SW 1271 (cell line): Measurements from ENCODE around the gene RHBDF2.
"Not testable (repeated sequence)": the region's sequence is repeated elsewhere in the genome, so short reads cannot be mapped to it uniquely, and the experiment has no call there.

Experiments used
- DNase-seq, 2 experiments: peaks; one replicate each; lab custom pipeline; 2025; lab: John Stamatoyannopoulos, UW

The RHBDF2 gene

GRCh38 chr17:76538281-76538931 is 37.2 kb upstream of the RHBDF2 start:
- DNase-seq, result no peak

DNA sequence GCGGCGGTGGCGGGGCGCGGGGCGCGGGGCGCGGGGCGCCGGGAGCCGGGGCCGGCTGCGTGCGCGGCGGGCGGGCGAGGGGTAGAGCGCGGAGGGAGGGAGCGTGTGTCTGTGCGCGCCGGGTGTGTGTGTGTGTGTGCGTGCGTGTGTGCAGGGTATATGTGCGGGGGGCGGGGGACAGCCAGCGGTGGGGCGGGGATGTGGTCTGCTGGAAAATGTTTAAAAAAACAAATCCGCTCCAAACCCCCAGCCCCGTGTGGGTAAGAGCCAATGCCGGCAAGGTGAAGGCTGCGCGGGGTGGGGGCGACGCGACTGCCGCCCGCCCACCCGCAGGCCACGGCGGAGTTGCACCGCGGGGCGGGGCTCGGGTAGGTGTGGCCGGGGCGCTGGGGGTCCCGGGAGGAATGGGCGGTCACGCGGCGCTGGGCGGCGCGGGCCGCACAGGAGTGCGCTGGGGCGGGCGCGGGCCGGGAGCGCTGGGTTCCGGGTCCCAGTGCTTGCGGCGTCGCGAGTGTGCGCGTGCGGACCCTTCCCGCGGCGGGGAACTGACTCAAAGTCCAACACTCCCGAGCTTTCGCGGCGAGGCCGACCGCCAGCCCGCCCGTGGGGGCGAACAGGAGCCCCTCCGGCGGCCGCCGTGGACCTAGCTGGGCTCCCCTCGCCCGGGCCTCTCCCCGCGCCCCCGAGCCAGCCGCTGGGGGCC is 36.5 kb upstream of the RHBDF2 start, which contains the start of gene CYGB:
Gene CYGB (minus strand): TSS at position 132 of the 703 bp plus-strand sequence. CDS start 167 bp downstream, outside the sequence.
- DNase-seq, result no peak

GRCh38 chr17:76537288-76537577 is 36.0 kb upstream of the RHBDF2 start:
- no peak for DNase-seq

DNA sequence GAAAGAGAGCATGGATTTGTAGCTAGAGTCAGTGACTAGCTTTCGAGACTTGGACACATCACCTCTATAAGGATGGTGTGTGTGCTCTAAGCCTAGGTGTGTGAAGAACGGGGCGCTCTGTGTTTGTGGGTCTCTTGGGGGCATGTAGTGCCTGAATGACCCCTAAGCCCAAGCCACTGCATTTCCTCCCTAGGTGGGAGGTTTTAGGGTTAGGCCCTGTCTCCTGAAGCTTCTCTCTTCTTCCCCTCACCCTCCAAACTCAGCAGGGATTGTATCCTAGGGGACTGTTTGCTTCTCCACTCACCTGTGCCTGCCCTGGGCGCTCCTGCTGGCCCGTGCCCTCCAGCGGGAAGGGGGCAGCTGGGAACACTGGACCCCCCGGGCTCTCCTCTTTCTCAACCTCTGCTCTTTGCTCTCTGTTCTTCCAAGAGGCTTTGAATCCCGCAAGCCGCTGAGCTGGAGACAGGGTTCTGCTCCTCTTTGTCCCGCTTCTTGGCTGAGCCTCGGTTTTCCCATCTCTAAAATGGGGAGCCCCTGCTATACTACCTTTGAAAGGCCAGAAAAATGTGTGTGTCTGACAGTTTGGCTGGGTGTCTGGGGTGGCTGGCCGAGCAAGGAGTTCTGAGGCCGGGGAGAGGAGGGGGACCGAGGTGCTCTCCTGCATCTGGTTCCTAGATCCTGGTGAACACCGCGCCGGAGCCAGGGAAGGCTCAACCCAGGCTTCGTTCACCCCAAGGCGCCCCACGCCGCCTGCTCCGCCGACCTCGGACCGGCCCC is 35.5 kb upstream of the RHBDF2 start:
- no peak for DNase-seq

- DNase-seq, result no peak
Measured at GRCh38 chr17:76535788-76536510, 34.7 kb upstream of the RHBDF2 start.

DNA sequence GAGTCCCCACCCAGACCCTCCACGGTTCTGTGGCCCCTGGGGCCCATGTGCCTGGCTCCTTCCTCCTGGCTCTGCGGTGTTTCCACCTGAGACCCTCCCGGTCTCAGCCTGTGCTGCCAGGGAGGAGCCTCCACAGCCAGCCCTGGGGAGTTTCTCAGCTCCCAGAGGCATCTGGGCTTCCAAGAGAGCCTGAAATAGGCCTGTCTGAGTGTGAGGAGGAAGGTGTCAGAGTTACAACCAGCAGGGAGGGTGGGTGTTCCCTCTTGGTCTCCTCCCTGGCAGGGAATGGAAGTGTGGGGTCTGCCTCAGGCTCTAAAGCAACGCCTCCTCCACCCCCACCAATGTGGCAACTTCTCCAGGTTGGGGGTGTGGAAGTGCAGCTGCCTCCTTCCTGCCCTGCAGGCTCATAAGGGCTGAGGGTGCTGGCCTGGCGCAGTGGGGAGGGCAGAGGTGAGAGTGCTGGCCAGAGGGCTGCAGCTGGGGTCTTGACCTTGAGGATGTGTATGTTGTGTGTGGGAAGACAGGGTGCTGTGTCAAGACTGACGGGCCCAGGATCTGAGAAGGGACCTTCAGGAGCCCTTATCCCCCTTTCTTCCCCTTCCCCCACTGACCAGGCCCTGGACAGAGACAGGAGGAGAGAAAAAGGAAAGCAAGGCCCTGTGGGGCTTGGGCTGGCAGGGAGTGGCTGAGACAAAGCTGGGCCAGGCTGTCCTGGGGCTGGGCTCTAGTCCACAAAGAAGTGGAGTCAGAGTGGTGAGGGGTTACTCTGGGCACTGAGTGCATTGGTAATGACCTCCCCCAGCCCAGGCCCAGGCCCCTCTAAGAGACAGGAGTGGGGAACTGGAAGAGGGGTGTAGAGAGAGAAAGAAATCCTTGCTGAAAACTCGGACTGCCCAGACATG is 33.9 kb upstream of the RHBDF2 start:
- DNase-seq, result no peak

GRCh38 chr17:76533640-76534359 is 32.6 kb upstream of the RHBDF2 start:
- not testable (repeated sequence) for DNase-seq

- DNase-seq, result no peak
Measured at GRCh38 chr17:76532072-76532651, 30.9 kb upstream of the RHBDF2 start.

- DNase-seq, result no peak
Measured at GRCh38 chr17:76531486-76532038, 30.3 kb upstream of the RHBDF2 start.

GRCh38 chr17:76530811-76531485 is 29.7 kb upstream of the RHBDF2 start:
- no peak for DNase-seq

- no peak for DNase-seq
Measured at GRCh38 chr17:76530095-76530723, 29.0 kb upstream of the RHBDF2 start.

DNA sequence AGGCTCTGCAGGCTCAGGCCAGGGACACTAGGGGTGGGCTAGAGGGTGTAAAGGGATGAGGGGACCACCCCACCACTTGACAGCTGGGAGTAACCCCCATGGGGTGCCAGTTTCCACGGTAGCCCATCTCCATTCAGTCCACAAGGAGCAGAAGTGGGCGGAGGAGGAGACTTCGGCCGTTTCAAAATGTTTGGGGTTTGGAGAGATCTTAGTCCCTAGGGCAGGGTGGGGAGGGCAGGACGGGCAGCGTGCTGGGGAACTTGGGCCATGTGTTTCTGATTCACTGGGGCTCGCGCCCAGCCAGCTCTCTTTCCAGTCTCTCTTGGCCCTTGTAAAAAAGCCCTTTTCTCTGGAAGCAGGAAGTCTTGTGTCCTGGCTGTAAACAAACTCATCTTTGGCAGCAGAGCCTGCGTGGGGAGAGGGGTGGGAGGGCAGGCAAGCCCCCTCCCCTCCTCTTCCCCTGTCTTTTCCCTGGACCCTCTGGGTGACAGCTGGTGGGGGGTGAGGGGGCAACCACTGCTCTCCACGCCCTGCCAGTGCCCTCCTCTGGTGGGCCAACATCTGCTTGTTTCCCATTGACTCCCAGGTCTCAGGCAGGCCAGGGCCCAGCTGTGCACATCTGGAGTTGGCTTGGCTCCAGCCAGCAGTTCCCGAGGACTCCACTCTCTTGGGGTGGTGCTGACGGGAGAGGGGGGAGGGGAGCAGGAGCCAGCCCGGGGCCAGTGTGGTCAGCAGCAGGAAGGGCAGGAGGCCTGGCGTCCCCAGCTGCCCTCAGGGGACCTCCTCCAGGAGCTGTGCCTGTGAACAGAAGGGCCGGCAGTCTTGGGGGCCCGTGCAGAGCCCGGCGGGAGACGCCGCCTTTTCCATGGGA is 28.2 kb upstream of the RHBDF2 start:
- DNase-seq, result no peak

GRCh38 chr17:76528528-76529223 is 27.5 kb upstream of the RHBDF2 start:
- no peak for DNase-seq

DNA sequence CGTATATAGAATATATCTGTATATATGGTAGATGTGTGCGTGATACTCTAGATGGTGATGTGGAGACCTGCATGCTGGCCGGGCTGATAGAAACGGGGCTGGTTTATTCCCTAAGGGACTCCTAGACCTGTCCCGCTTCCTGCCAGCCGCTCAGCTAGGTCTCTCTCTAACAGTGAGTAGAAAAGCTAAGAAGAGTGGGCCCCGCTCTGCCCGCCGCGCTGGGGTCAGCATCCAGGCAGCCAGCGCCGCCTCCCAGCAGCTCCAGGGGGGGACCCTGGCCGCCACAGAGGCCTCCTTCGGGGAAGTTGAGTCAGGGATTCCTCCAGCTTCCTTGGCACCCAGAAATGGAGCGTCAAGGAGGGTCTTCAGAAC is 26.9 kb upstream of the RHBDF2 start:
- DNase-seq, result no peak

- no peak for DNase-seq
Measured at GRCh38 chr17:76527430-76528111, 26.3 kb upstream of the RHBDF2 start.

- DNase-seq, result not testable (repeated sequence)
Measured at GRCh38 chr17:76527016-76527415, 25.8 kb upstream of the RHBDF2 start.

- DNase-seq, result not testable (repeated sequence)
Measured at GRCh38 chr17:76525513-76525833, 24.2 kb upstream of the RHBDF2 start.
